CD14-positive monocyte (primary cell): ENCODE data around the gene CSNK1G1. TPM values are rescaled to one million over a fixed set of nuclear protein-coding genes. Genes with fewer than 3 reads are reported as not detected.

ENCODE experiments used
- DNase-seq, 3 donors: peaks; one replicate each; pipeline ENCODE4 v3.0.0-alpha.2; 2011 to 2022
- H2AFZ ChIP-seq: 2 replicates; pipeline ENCODE4 v1.6.0; 2012; ENCODE audit warnings: mild to moderate bottlenecking, low read depth, low read length, inconsistent platforms; ENCODE audit not compliant: insufficient read depth, poor library complexity, severe bottlenecking
- H3K27ac ChIP-seq, 2 donors: 1 replicate in 1 of 2; 2 replicates in 1 of 2; pipeline ENCODE4 v1.5.1; 2012 to 2013; ENCODE audit warnings: low read length in 2 of 2, control low read depth in 1 of 2, inconsistent platforms in 1 of 2, low read depth in 1 of 2, mild to moderate bottlenecking in 1 of 2
- H3K27me3 ChIP-seq, 2 donors: one replicate each; pipeline versions ENCODE4 v1.6.0 to v1.6.1; 2011 to 2013; ENCODE audit warnings: low read length in 2 of 2; ENCODE audit not compliant: control insufficient read depth in 2 of 2, insufficient read depth in 2 of 2
- H3K36me3 ChIP-seq, 2 donors: replicated peaks in 1 of 2; 1 replicate in 1 of 2; 2 replicates in 1 of 2; pipeline versions ENCODE4 v1.5.1 to v1.6.1; 2012 to 2013; ENCODE audit warnings: low read length in 2 of 2, control low read depth in 1 of 2, inconsistent platforms in 1 of 2, mild to moderate bottlenecking in 1 of 2; ENCODE audit not compliant: insufficient read depth in 2 of 2, control insufficient read depth in 1 of 2
- H3K4me1 ChIP-seq, 2 donors: 1 replicate in 1 of 2; 2 replicates in 1 of 2; pipeline versions ENCODE4 v1.5.1 to v1.6.1; 2012 to 2013; ENCODE audit warnings: low read length in 2 of 2, control low read depth in 1 of 2, inconsistent platforms in 1 of 2, mild to moderate bottlenecking in 1 of 2, moderate library complexity in 1 of 2; ENCODE audit not compliant: insufficient read depth in 2 of 2, control insufficient read depth in 1 of 2
- H3K4me2 ChIP-seq: replicated peaks from 2 replicates; pipeline ENCODE3; 2012; ENCODE audit warnings: low read length, moderate library complexity, mild to moderate bottlenecking; ENCODE audit not compliant: poor library complexity, severe bottlenecking; ENCODE audit errors: extremely low read depth
- H3K4me3 ChIP-seq, 3 experiments: fragments of 200-600 bp in 1 of 3; sonication (generic) in 1 of 3; replicated peaks in 1 of 3; 1 replicate in 2 of 3; 2 replicates in 1 of 3; pipeline ENCODE4 v1.5.1; 2011 to 2013; ENCODE audit warnings: low read length in 3 of 3, mild to moderate bottlenecking in 3 of 3, control low read depth in 2 of 3, low read depth in 2 of 3, inconsistent platforms in 1 of 3, moderate library complexity in 1 of 3
- H3K79me2 ChIP-seq: 2 replicates; pipeline ENCODE4 v1.6.0; 2012; ENCODE audit warnings: mild to moderate bottlenecking, control low read depth, inconsistent platforms, low read length, moderate library complexity; ENCODE audit not compliant: insufficient read depth
- H3K9ac ChIP-seq: 2 replicates; pipeline ENCODE4 v1.6.0; 2017; ENCODE audit warnings: low read length, mild to moderate bottlenecking; ENCODE audit not compliant: insufficient read depth, poor library complexity, severe bottlenecking
- H3K9me3 ChIP-seq, 2 donors: replicated peaks in 1 of 2; 1 replicate in 1 of 2; 2 replicates in 1 of 2; pipeline versions ENCODE4 v1.5.1 to v1.6.1; 2012 to 2013; ENCODE audit warnings: low read length in 2 of 2, control low read depth in 1 of 2; ENCODE audit not compliant: control insufficient read depth in 1 of 2, insufficient read depth in 1 of 2
- H4K20me1 ChIP-seq: 2 replicates; pipeline ENCODE4 v1.6.0; 2012; ENCODE audit warnings: mild to moderate bottlenecking, low read length, control low read depth, moderate library complexity; ENCODE audit not compliant: insufficient read depth
- H3K27ac Mint-ChIP-seq, 7 donors: one replicate each; pipeline ENCODE4 v1.8.0; 2020; ENCODE audit warnings: mild to moderate bottlenecking in 7 of 7, mixed read lengths in 7 of 7, moderate library complexity in 6 of 7, inconsistent platforms in 2 of 7
- H3K27me3 Mint-ChIP-seq, 3 donors: one replicate each; pipeline ENCODE4 v1.8.0; 2021 to 2022; ENCODE audit warnings: low read depth in 3 of 3, mild to moderate bottlenecking in 3 of 3, mixed read lengths in 3 of 3, moderate library complexity in 3 of 3, inconsistent platforms in 1 of 3
- H3K36me3 Mint-ChIP-seq, 2 donors: one replicate each; pipeline ENCODE4 v1.8.0; 2020; ENCODE audit warnings: mixed read lengths in 2 of 2, inconsistent platforms in 1 of 2, mild to moderate bottlenecking in 1 of 2
- H3K4me1 Mint-ChIP-seq: one replicate; pipeline ENCODE4 v1.8.0; 2020; ENCODE audit warnings: mild to moderate bottlenecking, mixed read lengths
- H3K4me3 Mint-ChIP-seq, 2 donors: one replicate each; pipeline ENCODE4 v1.8.0; 2020; ENCODE audit warnings: mild to moderate bottlenecking in 2 of 2, mixed read lengths in 2 of 2, moderate library complexity in 1 of 2
- H3K9me3 Mint-ChIP-seq, 7 donors: one replicate each; pipeline ENCODE4 v1.8.0; 2020 to 2022; ENCODE audit warnings: mixed read lengths in 7 of 7, mild to moderate bottlenecking in 6 of 7, moderate library complexity in 6 of 7, inconsistent platforms in 2 of 7
- CTCF ChIP-seq: fragments of 200-600 bp; IDR thresholded peaks from one replicate; pipeline ENCODE4 v1.8.0; 2022; ENCODE audit warnings: antibody characterized with exemption, mild to moderate bottlenecking
- WGBS: methylation state at CpG from one replicate; pipeline ENCODE4 v1.1.5; 2013; ENCODE audit warnings: missing lambda C conversion rate; ENCODE audit not compliant: insufficient coverage; 5-methylcytosine and 5-hydroxymethylcytosine counted together
- intact Hi-C, 2 donors: fragments of 100-400 bp; cut with micrococcal nuclease; formaldehyde crosslinking; loops; one replicate each; pipeline versions ENCODE4 v1.15.0 to v1.15.1; 2023
- polyA plus RNA-seq, 3 donors: library from polyadenylated mRNA; depleted of rRNA in 1 of 3; unstranded in 2 of 3; stranded (reverse) in 1 of 3; fragments of 300-500 nt in 2 of 3; fragments of >200 nt in 1 of 3; fragmentation: Illumina TruSeq in 2 of 3; gene quantifications; 1 replicate in 2 of 3; 2 replicates in 1 of 3; pipeline ENCODE4 v1.2.3, GENCODE V29; 2012 to 2021

The CSNK1G1 gene
- polyA plus RNA-seq, 3 donors: 4.3 to 8.6 (median 7.7) TPM

GRCh38 chr15:64251121-64251520, 104.9 kb downstream of the CSNK1G1 start:
- Mint-ChIP-seq H3K27me3 (no peaks in the 10 kb centered on the region), H3K4me1 (peaks cover 15% of the 10 kb centered on the region), H3K4me3 (no peak overlapping the region), H3K36me3 (peaks cover 21 to 37% of the 10 kb centered on the region in 2 donors), H3K9me3 (no peaks in the 10 kb centered on the region), H3K27ac (no peak overlapping the region)
- no peak overlapping the region for H3K27ac ChIP-seq
- H3K4me2 ChIP-seq: no peak overlapping the region
- H3K36me3 ChIP-seq: peaks cover 8 to 25% of the 10 kb centered on the region in 2 donors
- H4K20me1 ChIP-seq: no peaks in the 10 kb centered on the region
- no peak for TF ChIP-seq CTCF
- H3K4me3 ChIP-seq: no peak overlapping the region
- peaks cover under 1 to 3% of the 10 kb centered on the region in 2 donors for H3K4me1 ChIP-seq
- intact Hi-C loops: no loop called here
- 80% methylated on average over 1 of the region's 2 CpGs for WGBS
- no peaks in the 10 kb centered on the region for H3K27me3 ChIP-seq
- no peaks in the 10 kb centered on the region for H3K9me3 ChIP-seq
- H2AFZ ChIP-seq: no peak overlapping the region
- H3K9ac ChIP-seq: no peak overlapping the region
- no peak for DNase-seq
- H3K79me2 ChIP-seq: no peaks in the 10 kb centered on the region

GRCh38 chr15:64249883-64250575, 105.9 kb downstream of the CSNK1G1 start:
- Histone ChIP-seq H2AFZ (no peak overlapping the region), H3K9me3 (no peaks in the 10 kb centered on the region), H3K4me2 (no peak overlapping the region), H3K9ac (no peak overlapping the region), H3K4me3 (no peak overlapping the region), H3K27me3 (no peaks in the 10 kb centered on the region), H3K27ac (no peak overlapping the region), H3K36me3 (peaks cover 8 to 25% of the 10 kb centered on the region in 2 donors), H3K4me1 (peaks cover 0 to 3% of the 10 kb centered on the region in 2 donors), H3K79me2 (peaks cover 4% of the 10 kb centered on the region), H4K20me1 (no peaks in the 10 kb centered on the region)
- no peak overlapping the region for H3K27ac Mint-ChIP-seq
- H3K36me3 Mint-ChIP-seq: peaks cover 19 to 39% of the 10 kb centered on the region in 2 donors
- H3K4me1 Mint-ChIP-seq: peaks cover 12% of the 10 kb centered on the region
- intact Hi-C loops: no loop called here
- no peak for TF ChIP-seq CTCF
- H3K27me3 Mint-ChIP-seq: no peaks in the 10 kb centered on the region
- no peak overlapping the region for H3K4me3 Mint-ChIP-seq
- no peaks in the 10 kb centered on the region for H3K9me3 Mint-ChIP-seq
- no peak for DNase-seq
